Liver (tissue), 3 donors: ENCODE results near the gene SPTBN4.

ENCODE experiments used
- CTCF ChIP-seq: fragments of 150-350 bp; IDR thresholded peaks from 2 replicates; pipeline ENCODE4 v1.5.1; 2017; ENCODE audit warnings: improper control_type of control experiment, low read depth, low read length; ENCODE audit not compliant: missing input control
- JUND ChIP-seq, 2 donors: IDR thresholded peaks; 2 replicates each; pipeline ENCODE4 v1.6.1; 2016; ENCODE audit warnings: antibody characterized with exemption in 2 of 2
- RXRA ChIP-seq, 2 donors: IDR thresholded peaks; 2 replicates each; pipeline ENCODE4 v1.6.1; 2017 to 2018; ENCODE audit warnings: antibody characterized with exemption in 2 of 2, mild to moderate bottlenecking in 1 of 2
- ZBTB33 ChIP-seq: IDR thresholded peaks from 2 replicates; pipeline ENCODE4 v1.6.1; 2016; ENCODE audit warnings: antibody characterized with exemption
- donor health status: healthy.
- donor health status: healthy.

- TF ChIP-seq CTCF (no peak), ZBTB33 (no peak), RXRA (IDR thresholded peaks at IDR 0.05) (no peak), JUND (IDR thresholded peaks at IDR 0.05) (no peak)
These were observed 134.6 kb downstream of the SPTBN4 start, which contains the start of gene LTBP4 for GRCh38 chr19:40601134-40601974.
